GM08714 (cell line): Measurements from ENCODE around the gene CDC42BPA.

Experiments used
- H3K4me3 ChIP-seq: fragments of 200-500 bp; sonication (Bioruptor generic); 2 replicates; pipeline ENCODE4 v1.5.1; 2014; ENCODE audit warnings: mild to moderate bottlenecking, low read length, inconsistent platforms
- ZNF274 ChIP-seq: IDR thresholded peaks from 2 replicates; pipeline ENCODE4 v1.6.1; 2012; ENCODE audit warnings: mild to moderate bottlenecking, low read depth, low read length

CDC42BPA gene

DNA sequence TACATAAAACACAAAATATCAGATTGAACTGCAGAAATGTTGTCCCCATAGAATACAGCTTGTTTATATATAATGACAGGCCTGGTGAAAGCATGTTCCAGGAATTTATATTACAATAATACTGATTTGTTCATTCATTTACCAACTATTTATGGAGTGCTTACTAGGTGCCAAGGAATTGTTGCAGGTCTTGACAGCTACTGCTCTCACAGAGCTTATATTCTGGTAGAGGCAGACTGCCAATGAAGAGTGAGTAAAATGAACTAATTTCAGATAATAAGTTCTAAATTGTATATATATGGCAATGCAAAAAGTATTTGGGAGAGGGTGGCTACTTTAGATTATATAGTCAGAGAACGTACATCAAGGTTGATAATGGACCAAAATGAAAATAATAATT is 226.2 kb downstream of the CDC42BPA start:
- TF ChIP-seq ZNF274, result no peak
- no peak overlapping the region for H3K4me3 ChIP-seq

DNA sequence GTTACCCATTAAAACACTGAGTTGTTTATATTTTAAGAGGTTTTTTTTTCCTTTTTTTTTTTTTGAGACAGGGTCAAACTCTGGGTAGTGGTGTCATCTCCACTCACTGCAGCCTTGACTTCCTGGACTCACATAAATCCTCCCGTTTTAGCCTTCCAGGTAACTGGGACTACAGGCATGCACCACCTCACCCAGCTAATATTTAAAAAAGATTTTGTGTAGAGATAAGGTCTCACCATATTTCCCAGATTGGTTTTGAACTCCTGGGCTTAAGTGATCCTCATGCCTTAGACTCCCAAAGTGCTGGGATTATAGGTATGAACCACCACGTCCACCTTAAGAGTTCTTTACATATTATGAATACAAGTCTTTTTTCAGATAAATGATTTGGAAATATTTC is 231.7 kb downstream of the CDC42BPA start:
- TF ChIP-seq ZNF274, result no peak
- H3K4me3 ChIP-seq, result no peak overlapping the region

DNA sequence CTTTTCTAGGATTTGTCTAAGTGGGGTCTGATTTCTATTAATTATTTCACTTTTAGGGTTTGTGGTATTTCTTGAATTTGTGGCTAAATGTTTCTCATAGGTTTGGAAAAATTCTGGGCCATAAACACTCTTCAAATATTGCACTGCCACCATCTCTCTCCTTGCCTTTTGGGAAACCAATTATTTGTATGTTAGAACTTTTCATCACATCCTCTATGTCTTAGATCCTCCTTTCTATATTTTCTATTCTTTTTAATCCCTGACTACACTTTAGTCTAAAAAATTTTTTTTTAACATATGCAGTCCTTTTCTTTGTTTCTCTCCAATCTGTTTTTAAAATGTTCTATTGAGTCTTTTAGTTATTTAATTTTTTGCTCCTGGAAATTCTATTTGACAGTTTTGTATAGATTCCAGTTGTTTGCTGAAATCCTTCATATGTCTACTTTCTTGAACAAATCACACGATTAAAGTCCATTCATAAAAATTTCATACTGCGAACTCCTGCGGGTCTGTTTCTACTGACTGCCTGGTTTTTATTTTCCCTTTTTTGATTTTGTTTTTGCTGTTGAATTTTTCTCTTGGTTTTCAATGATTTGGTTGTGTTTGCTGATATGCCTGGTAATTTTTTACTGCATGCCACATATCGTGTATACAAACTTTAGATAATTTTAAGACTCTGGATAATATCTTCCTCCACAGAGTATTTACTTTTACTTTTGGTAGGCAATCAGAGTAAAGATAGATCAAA is 235.1 kb downstream of the CDC42BPA start:
- no peak overlapping the region for H3K4me3 ChIP-seq
- no peak for TF ChIP-seq ZNF274

DNA sequence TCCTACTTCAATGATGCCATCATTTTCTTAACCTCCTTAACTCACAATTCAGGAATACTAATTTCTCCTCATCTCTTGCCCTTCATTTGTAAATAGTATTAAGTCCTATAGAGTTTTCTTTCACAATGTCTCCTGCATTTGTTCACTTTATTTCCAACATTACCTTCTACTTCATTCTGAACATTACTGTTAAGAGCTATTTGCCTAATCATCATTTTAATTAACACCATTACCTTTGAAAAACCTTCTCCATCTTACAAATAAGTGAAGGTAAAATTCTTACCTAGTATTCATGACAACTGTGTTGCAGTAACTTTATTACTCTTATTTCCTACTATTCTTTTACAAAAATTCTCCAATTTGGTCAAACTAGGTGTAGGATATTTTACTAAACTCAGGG is 240.5 kb downstream of the CDC42BPA start:
- TF ChIP-seq ZNF274, result no peak
- no peak overlapping the region for H3K4me3 ChIP-seq

DNA sequence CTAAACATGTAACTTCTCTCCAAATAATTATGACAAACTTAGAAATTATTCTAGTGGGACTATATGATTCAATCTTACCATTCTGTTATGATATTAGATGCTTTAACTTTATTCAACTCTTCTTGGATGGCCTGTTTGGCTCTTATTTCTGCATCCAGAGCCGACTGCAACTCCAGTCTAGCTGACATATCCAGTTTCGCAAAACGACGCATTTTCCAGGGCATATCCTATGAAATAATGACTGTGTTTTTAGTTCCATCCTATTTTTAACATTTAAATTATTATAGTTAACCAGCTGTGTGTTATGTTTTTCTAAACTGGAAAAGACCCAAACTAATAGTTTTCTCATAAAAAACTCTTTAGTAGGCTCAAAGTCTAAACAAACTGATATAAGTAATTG is 244.5 kb downstream of the CDC42BPA start:
- H3K4me3 ChIP-seq, result no peak overlapping the region
- TF ChIP-seq ZNF274, result no peak

DNA sequence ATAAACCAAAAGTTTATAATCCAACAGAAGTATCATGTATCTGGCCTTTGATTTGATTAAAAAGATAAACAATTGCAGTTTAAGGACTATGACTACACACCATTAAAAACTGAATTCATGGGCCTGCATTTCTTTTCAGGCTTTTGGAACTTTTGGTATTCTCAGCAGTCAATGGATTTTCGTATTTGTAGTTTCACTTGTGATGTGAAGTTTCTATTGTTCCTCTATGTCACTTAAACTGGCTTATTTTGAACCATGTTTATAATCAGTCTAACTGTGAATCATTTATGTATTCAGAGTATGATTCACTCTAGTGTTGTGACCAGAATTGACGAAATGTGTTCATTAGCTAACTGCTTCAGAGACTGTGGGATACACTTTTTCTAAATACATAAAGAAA is 245.3 kb downstream of the CDC42BPA start:
- H3K4me3 ChIP-seq, result no peak overlapping the region
- TF ChIP-seq ZNF274, result no peak

DNA sequence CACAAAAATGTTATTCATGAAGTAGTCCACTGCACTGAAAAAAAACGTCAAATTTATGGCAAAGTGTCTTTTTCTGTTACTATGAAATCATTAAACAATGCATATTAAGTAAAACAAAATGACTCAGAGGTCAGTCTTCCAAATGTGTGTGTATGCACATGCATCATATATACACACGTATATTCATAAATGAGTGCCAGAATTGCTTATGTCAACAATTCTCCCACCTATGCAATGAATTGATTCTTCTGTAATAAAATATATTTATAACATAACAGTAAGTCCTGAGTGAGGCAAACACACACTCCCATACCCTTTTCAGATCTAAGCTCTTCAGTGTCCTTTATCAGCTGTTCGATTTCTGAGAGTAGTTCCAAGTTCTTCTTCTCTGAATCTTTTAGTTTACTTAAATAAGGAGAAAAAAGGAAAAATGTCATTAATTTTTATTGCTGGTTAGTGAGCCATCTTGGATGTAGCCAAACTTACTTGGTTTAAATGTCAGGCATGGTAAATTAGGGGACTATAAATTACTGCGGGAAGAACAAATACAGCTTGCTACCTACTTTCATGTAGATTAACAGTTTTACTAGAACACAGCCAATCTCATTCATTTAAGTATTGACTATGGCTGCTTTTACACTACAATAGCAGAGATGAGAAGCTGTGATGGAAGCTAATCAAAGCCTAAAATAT is 246.3 kb downstream of the CDC42BPA start:
- no peak for TF ChIP-seq ZNF274
- no peak overlapping the region for H3K4me3 ChIP-seq

DNA sequence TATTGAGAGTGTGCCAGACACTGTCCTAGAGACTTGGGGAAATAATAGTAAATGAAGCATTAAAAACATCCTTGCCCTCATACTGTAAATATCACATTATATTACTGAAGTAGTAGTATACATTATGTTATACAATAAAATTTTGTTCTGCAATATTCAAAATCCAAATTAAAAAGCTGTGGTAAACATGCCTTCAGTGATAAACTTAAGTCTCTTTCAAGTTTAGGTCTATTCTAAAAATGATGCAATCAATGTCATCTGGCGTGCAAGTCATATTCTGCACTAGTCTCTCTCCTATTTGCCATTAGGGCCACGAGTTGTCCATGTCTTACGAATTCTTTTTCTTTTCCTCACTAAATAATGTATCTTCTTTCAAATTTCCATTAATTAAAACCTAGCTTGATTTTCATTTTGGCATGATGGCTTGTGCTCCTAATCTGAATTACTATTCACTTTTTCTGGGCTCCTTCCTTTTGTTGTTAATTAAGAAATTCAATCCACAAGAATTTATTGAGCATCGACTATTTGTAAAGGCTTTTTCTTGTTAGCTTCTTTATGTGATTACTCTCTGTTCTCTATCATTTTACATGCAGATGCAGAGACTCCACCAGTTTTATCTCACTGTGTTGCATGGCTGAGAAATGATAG is 247.5 kb downstream of the CDC42BPA start:
- no peak for TF ChIP-seq ZNF274
- H3K4me3 ChIP-seq, result no peak overlapping the region

DNA sequence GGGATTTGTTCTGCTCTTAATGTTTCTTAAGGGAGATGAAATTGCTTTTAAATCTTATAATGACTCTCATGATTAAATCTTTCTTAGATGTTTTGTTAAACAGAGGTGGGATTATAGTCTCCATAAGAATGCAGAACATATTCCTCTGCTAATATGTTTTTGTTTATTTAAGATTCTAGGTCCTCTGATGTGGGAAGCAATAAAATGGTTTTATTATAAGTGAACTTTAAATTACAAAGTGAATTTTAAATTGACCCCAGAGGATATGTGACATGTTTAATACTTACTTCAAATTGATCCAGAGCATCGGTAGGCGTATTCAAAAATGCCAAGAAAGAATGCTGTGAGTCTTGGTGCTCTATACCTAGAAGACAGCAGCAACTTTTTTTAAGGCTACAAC is 248.8 kb downstream of the CDC42BPA start:
- TF ChIP-seq ZNF274, result no peak
- no peak overlapping the region for H3K4me3 ChIP-seq

DNA sequence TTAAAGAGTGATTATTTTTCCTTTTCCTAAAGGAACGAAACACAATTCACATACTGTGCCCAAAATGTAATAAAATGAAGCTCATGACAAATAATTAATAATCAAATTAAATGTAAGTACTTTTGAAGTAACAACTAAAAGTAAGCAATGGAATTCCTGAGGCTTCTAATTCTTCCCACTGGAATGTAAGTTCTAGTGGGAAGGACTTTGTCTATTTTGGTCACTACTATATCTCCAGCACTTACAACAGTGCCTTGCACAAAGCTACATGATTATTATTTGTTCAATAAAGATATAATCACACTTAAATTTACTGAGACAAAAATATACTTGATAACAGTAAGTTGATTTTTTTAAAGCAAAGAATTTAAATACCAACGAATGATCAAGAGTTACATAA is 249.4 kb downstream of the CDC42BPA start:
- no peak for TF ChIP-seq ZNF274
- H3K4me3 ChIP-seq, result no peak overlapping the region

DNA sequence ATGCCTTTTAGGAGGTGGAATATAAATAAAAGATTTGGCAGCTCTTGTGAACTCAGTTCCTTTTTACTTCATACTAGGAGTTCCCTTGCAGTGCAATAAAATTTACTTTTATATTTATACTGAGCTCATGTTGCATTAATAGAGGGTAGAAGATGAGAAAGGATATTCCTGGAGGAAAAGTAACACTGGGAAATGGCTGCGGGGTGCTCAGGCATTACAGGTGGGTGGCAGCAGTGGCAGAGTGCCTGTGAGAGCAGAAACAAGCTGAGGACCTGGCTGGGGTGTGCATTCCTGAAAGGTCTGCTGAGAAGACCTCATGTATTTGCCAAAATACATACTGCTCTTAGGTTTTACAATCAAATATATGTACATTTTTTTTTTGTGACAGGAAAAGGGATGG is 251.3 kb downstream of the CDC42BPA start:
- TF ChIP-seq ZNF274, result no peak
- H3K4me3 ChIP-seq, result no peak overlapping the region

DNA sequence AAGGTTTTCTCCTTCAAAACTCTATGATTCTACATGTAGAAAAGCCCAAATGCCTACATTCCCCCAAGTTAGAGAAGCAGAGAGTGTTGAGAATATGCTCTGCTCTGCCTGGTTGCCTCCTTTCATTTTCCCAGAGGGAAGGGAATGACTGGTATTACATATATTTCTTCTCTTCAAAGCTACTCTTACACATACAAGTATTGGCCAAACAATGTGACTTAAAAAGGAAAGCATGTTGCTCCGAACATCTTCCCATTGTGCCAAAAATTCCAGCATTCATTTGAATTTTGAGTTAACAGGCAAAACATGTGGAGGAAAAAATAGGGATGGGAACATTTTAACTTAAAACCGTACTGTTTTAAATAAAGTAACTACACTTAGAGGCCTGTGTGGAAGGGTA is 253.0 kb downstream of the CDC42BPA start:
- H3K4me3 ChIP-seq, result no peak overlapping the region
- no peak for TF ChIP-seq ZNF274

DNA sequence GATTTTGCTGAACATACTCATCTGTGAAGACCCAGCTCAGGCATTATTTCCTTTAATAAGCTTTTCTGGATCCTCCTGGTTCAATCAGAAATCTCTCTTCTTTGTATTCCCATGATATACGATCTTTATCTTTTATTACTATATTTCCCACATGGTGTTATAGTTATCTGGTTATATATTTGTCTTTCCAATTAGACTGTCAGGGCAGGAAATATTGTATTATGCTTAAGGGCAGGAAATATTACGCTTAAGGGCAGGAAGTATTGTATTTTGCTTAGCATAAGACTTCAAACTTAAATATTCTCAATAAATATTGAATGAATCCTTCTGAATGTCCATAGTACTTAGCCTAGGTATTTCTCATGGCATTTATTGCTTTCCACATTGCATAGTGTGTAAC is 256.0 kb downstream of the CDC42BPA start:
- TF ChIP-seq ZNF274, result no peak
- H3K4me3 ChIP-seq, result no peak overlapping the region

DNA sequence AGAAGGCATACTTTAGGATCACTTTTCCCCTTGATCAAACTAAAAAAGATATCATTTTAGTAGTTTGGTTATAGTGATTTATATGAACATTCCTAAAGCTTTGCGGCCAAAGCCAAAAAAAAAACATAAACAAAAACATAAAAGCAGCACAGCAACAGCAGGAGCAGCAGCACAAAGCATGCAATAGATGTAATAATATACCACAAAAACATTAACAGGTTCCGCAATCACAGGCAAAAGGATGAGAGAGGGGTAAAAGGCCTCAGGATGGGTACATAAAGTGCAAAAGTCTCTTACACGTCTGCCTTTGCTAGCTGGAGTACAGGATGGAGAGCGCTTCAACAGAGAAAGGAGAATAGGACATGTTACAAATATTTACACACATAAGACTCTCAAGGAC is 259.2 kb downstream of the CDC42BPA start:
- TF ChIP-seq ZNF274, result no peak
- no peak overlapping the region for H3K4me3 ChIP-seq

DNA sequence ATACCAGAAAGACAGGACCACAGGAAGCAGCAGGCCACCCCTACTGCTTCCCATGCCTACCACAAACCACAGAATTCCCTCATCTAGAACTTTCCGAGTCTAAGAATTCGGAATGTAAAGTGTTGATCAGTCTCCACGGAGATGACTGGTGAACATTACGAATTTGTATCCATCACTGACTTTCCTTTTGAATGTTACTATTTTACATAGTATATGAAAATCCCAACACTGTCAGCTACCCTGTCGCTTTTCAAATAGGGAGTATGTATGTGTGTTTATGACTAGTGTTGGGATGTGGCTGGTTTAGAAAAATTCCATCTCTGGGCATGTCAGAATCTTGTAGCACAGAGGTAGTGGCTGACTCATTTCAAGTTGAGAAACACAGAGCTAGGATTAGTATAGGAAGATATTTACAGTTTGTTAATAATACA is 260.0 kb downstream of the CDC42BPA start:
- no peak for TF ChIP-seq ZNF274
- no peak overlapping the region for H3K4me3 ChIP-seq
